Chondrocyte (in vitro differentiated cells): ENCODE results near the gene THRB. TPM values are rescaled to one million over a fixed set of nuclear protein-coding genes. Genes with fewer than 3 reads are reported as not detected.

ENCODE experiments used
- DNase-seq: peaks from one replicate; pipeline ENCODE4 v3.0.0; 2021; ENCODE audit warnings: mixed read lengths, low spot score
- H3K27ac Mint-ChIP-seq: one replicate; pipeline ENCODE4 v1.8.0; 2021; ENCODE audit warnings: mild to moderate bottlenecking, moderate library complexity, mixed read lengths; ENCODE audit not compliant: unreplicated experiment
- H3K27me3 Mint-ChIP-seq: 2 replicates; pipeline ENCODE4 v1.8.0; 2021; ENCODE audit warnings: low read depth, mixed read lengths
- H3K36me3 Mint-ChIP-seq: 2 replicates; pipeline ENCODE4 v1.8.0; 2021; ENCODE audit warnings: low read depth, mixed read lengths
- H3K4me1 Mint-ChIP-seq: 2 replicates; pipeline ENCODE4 v1.8.0; 2021; ENCODE audit warnings: low read depth, mild to moderate bottlenecking, mixed read lengths
- H3K4me3 Mint-ChIP-seq: one replicate; pipeline ENCODE4 v1.8.0; 2021; ENCODE audit warnings: mild to moderate bottlenecking, moderate library complexity, mixed read lengths; ENCODE audit not compliant: unreplicated experiment
- H3K9me3 Mint-ChIP-seq: 2 replicates; pipeline ENCODE4 v1.8.0; 2021; ENCODE audit warnings: low read depth, mixed read lengths
- total RNA-seq: library from RNA; stranded (reverse); gene quantifications from 3 replicates; pipeline ENCODE4 v1.2.1, GENCODE V29; 2021
- TF ChIP-seq, protein P1 (sequence below): fragments of 200-600 bp; sonication (generic); IDR thresholded peaks from 2 replicates; pipeline ENCODE4 v1.5.0; 2021; ENCODE audit warnings: antibody characterized with exemption, mild to moderate bottlenecking, moderate library complexity

Gene THRB
- total RNA-seq, 1 donor from 2014 or later, result 3.8 TPM

- Mint-ChIP-seq H3K9me3 (peaks cover 3% of the 10 kb centered on the region), H3K36me3 (no peaks in the 10 kb centered on the region), H3K4me1 (peaks cover 28% of the 10 kb centered on the region), H3K4me3 (no peak overlapping the region), H3K27ac (peak overlapping the region; percentile 15), H3K27me3 (no peaks in the 10 kb centered on the region)
- TF ChIP-seq, protein P1, sequence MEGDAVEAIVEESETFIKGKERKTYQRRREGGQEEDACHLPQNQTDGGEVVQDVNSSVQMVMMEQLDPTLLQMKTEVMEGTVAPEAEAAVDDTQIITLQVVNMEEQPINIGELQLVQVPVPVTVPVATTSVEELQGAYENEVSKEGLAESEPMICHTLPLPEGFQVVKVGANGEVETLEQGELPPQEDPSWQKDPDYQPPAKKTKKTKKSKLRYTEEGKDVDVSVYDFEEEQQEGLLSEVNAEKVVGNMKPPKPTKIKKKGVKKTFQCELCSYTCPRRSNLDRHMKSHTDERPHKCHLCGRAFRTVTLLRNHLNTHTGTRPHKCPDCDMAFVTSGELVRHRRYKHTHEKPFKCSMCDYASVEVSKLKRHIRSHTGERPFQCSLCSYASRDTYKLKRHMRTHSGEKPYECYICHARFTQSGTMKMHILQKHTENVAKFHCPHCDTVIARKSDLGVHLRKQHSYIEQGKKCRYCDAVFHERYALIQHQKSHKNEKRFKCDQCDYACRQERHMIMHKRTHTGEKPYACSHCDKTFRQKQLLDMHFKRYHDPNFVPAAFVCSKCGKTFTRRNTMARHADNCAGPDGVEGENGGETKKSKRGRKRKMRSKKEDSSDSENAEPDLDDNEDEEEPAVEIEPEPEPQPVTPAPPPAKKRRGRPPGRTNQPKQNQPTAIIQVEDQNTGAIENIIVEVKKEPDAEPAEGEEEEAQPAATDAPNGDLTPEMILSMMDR, result no peak
- DNase-seq, result no peak
These were observed 366.2 kb downstream of the THRB start for GRCh38 chr3:24128199-24129005.

GRCh38 chr3:24123596-24123995 is 371.1 kb downstream of the THRB start:
- TF ChIP-seq, protein P1, result no peak
- Mint-ChIP-seq H3K9me3 (no peaks in the 10 kb centered on the region), H3K27ac (peak overlapping the region; percentile 85), H3K27me3 (no peaks in the 10 kb centered on the region), H3K36me3 (peaks cover 2% of the 10 kb centered on the region), H3K4me3 (peak overlapping the region; percentile 38), H3K4me1 (peaks cover 38% of the 10 kb centered on the region)
- DNase-seq, result no peak

- Mint-ChIP-seq H3K27me3 (no peaks in the 10 kb centered on the region), H3K4me1 (peaks cover 31% of the 10 kb centered on the region), H3K4me3 (no peak overlapping the region), H3K27ac (no peak overlapping the region), H3K36me3 (peaks cover 2% of the 10 kb centered on the region), H3K9me3 (no peaks in the 10 kb centered on the region)
- DNase-seq, result no peak
- TF ChIP-seq, protein P1, result no peak
These were observed 374.2 kb downstream of the THRB start for GRCh38 chr3:24120434-24120833.

- no peaks in the 10 kb centered on the region for H3K9me3 Mint-ChIP-seq
- peaks cover 2% of the 10 kb centered on the region for H3K36me3 Mint-ChIP-seq
- H3K27ac Mint-ChIP-seq, result peak overlapping the region; percentile 18
- no peaks in the 10 kb centered on the region for H3K27me3 Mint-ChIP-seq
- peaks cover 26% of the 10 kb centered on the region for H3K4me1 Mint-ChIP-seq
- DNase-seq, result no peak
- TF ChIP-seq, protein P1, result no peak
- no peak overlapping the region for H3K4me3 Mint-ChIP-seq
These were observed 375.3 kb downstream of the THRB start for GRCh38 chr3:24119321-24119751.

- H3K4me1 Mint-ChIP-seq, result peaks cover 7% of the 10 kb centered on the region
- no peaks in the 10 kb centered on the region for H3K9me3 Mint-ChIP-seq
- H3K27ac Mint-ChIP-seq, result no peak overlapping the region
- TF ChIP-seq, protein P1, result no peak
- no peaks in the 10 kb centered on the region for H3K27me3 Mint-ChIP-seq
- no peak for DNase-seq
- H3K4me3 Mint-ChIP-seq, result no peak overlapping the region
- peaks cover 2% of the 10 kb centered on the region for H3K36me3 Mint-ChIP-seq
These were observed 377.1 kb downstream of the THRB start for GRCh38 chr3:24117508-24117907.
